ENCODE measurements around the gene ACER1.
"Not testable (repeated sequence)": the region's sequence is repeated elsewhere in the genome, so short reads cannot be mapped to it uniquely, and the experiment has no call there.

The ACER1 gene

DNA sequence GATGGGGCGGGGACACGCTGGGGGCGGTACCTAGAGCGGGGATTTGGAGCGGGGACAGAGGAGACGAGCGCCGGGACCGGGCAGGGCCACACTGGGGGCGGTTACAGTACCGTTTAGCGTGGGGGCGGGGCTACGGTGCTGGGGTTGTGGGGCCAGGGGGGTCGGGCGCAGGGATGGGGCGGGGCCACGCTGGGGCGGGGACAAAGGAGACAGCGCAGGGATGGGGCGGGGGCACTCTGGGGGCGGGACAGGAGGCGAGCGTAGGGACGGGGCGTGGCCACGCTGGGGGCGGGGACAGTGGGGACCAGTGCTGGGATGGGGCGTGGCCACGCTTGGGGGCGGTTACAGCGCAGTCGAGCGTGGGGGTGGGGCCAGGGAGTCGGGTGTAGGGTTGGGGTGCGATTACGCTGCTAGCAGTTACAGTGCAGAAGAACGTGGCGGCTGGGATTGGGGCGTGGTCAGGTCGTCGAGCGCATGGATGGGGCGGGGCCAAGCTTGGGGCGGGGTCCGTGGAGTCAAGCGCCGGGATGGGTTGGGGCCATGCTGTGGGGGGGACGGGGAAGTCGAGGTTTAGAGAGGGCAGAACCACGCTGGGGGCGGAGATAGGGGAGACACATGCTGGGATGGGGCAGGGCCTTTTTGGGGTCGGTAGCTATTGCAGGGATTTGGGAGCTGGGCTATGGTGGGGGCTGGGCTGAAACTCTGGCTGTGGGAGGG, 39.8 kb upstream of the ACER1 start:
- H3K27ac ChIP-seq (ENCODE audit: low read depth, low read length): peak overlapping the region; percentile 97
- no peaks in the 10 kb centered on the region for H3K27me3 ChIP-seq (ENCODE audit: control insufficient read depth in 1 of 2, insufficient read depth in 2 of 2, low read length in 2 of 2)
- H3K36me3 ChIP-seq (ENCODE audit: insufficient read depth, low read length): peaks cover 8% of the 10 kb centered on the region
- H3K4me1 ChIP-seq (ENCODE audit: insufficient read depth, low read length): peaks cover 8% of the 10 kb centered on the region
- H3K9ac ChIP-seq (ENCODE audit: low read length): peak overlapping the region; percentile 37
- H3K9me3 ChIP-seq (ENCODE audit: low read length): no peaks in the 10 kb centered on the region
- H3K4me3 ChIP-seq (ENCODE audit: low read depth in 1 of 2, low read length in 2 of 2): peak overlapping the region; percentile 51 to 81

DNA sequence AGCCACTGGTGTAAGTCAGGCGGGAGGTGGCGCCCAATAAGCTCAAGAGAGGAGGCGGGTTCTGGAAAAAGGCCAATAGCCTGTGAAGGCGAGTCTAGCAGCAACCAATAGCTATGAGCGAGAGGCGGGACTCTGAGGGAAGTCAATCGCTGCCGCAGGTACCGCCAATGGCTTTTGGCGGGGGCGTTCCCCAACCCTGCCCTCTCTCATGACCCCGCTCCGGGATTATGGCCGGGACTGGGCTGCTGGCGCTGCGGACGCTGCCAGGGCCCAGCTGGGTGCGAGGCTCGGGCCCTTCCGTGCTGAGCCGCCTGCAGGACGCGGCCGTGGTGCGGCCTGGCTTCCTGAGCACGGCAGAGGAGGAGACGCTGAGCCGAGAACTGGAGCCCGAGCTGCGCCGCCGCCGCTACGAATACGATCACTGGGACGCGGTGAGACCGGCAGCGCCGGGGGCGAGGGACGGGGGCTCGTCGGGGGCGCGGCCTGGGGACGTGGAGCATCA, 39.2 kb upstream of the ACER1 start, which contains the start of gene ALKBH7:
Gene ALKBH7 (plus strand): TSS at position 201 of the 502 bp plus-strand sequence. CDS start 27 bp downstream, at position 228.
- Histone ChIP-seq H3K27ac (ENCODE audit: low read depth, low read length) (peak within 1 kb of the TSS; percentile 97), H3K4me3 (ENCODE audit: low read depth in 1 of 2, low read length in 2 of 2) (peak within 1 kb of the TSS; percentile 73 to 81), H3K36me3 (ENCODE audit: insufficient read depth, low read length) (peaks cover 11% of the 10 kb centered on the region), H3K9ac (ENCODE audit: low read length) (peak within 1 kb of the TSS; percentile 37), H3K27me3 (ENCODE audit: control insufficient read depth in 1 of 2, insufficient read depth in 2 of 2, low read length in 2 of 2) (no peaks in the 10 kb centered on the region), H3K4me1 (ENCODE audit: insufficient read depth, low read length) (peaks cover 8% of the 10 kb centered on the region), H3K9me3 (ENCODE audit: low read length) (no peaks in the 10 kb centered on the region)

- no peak overlapping the region for H3K4me3 ChIP-seq (ENCODE audit: low read depth in 1 of 2, low read length in 2 of 2)
- H3K27ac ChIP-seq (ENCODE audit: low read depth, low read length): no peak overlapping the region
- peaks cover 38% of the 10 kb centered on the region for H3K36me3 ChIP-seq (ENCODE audit: insufficient read depth, low read length)
- no peak overlapping the region for H3K9ac ChIP-seq (ENCODE audit: low read length)
- H3K9me3 ChIP-seq (ENCODE audit: low read length): no peaks in the 10 kb centered on the region
- no peaks in the 10 kb centered on the region for H3K27me3 ChIP-seq (ENCODE audit: control insufficient read depth in 1 of 2, insufficient read depth in 2 of 2, low read length in 2 of 2)
- H3K4me1 ChIP-seq (ENCODE audit: insufficient read depth, low read length): peaks cover 8% of the 10 kb centered on the region
These were observed 30.9 kb upstream of the ACER1 start for GRCh38 chr19:6364353-6364752.

GRCh38 chr19:6362351-6362801, 29.0 kb upstream of the ACER1 start:
- Histone ChIP-seq H3K27me3 (ENCODE audit: control insufficient read depth in 1 of 2, insufficient read depth in 2 of 2, low read length in 2 of 2) (no peaks in the 10 kb centered on the region), H3K27ac (ENCODE audit: low read depth, low read length) (peak overlapping the region; percentile 72), H3K4me3 (ENCODE audit: low read depth in 1 of 2, low read length in 2 of 2) (peak overlapping the region; percentile 82 to 83), H3K9ac (ENCODE audit: low read length) (peak overlapping the region; percentile 75), H3K4me1 (ENCODE audit: insufficient read depth, low read length) (peaks cover 8% of the 10 kb centered on the region), H3K9me3 (ENCODE audit: low read length) (no peaks in the 10 kb centered on the region), H3K36me3 (ENCODE audit: insufficient read depth, low read length) (peaks cover 25% of the 10 kb centered on the region)

GRCh38 chr19:6362027-6362350, 28.6 kb upstream of the ACER1 start:
- Histone ChIP-seq H3K4me3 (ENCODE audit: low read depth in 1 of 2, low read length in 2 of 2) (peak overlapping the region; percentile 82 to 83), H3K36me3 (ENCODE audit: insufficient read depth, low read length) (peaks cover 21% of the 10 kb centered on the region), H3K9ac (ENCODE audit: low read length) (peak overlapping the region; percentile 75), H3K27me3 (ENCODE audit: control insufficient read depth in 1 of 2, insufficient read depth in 2 of 2, low read length in 2 of 2) (no peaks in the 10 kb centered on the region), H3K27ac (ENCODE audit: low read depth, low read length) (peak overlapping the region; percentile 72), H3K4me1 (ENCODE audit: insufficient read depth, low read length) (peaks cover 8% of the 10 kb centered on the region), H3K9me3 (ENCODE audit: low read length) (no peaks in the 10 kb centered on the region)

DNA sequence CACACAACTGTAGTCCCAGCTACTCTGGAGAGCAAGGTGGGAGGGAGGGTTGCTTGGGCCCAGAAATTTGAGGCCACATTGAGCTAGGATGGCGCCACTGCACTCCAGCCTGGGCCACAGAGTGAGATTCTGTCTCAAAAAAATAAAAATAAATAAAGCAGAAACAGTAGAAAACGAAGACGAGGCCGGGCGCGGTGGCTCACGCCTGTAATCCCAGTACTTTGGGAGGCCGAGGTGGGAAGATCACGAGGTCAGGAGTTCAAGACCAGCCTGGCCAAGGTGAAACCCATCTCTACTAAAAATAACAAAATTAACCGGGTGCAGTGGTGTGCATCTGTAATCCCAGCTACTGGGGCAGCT, 27.4 kb upstream of the ACER1 start:
- H3K27ac ChIP-seq (ENCODE audit: low read depth, low read length); H3K27me3 ChIP-seq (ENCODE audit: control insufficient read depth in 1 of 2, insufficient read depth in 2 of 2, low read length in 2 of 2); H3K9me3 ChIP-seq (ENCODE audit: low read length); H3K9ac ChIP-seq (ENCODE audit: low read length); H3K4me1 ChIP-seq (ENCODE audit: insufficient read depth, low read length): not testable (repeated sequence)
- H3K36me3 ChIP-seq (ENCODE audit: insufficient read depth, low read length): peaks cover 12% of the 10 kb centered on the region
- peak overlapping the region in 1 of 2 donors; percentile 82 for H3K4me3 ChIP-seq (ENCODE audit: low read depth in 1 of 2, low read length in 2 of 2)

GRCh38 chr19:6360445-6360844, 27.0 kb upstream of the ACER1 start:
- not testable (repeated sequence) for H3K36me3 ChIP-seq (ENCODE audit: insufficient read depth, low read length); H3K4me1 ChIP-seq (ENCODE audit: insufficient read depth, low read length); H3K27me3 ChIP-seq (ENCODE audit: control insufficient read depth in 1 of 2, insufficient read depth in 2 of 2, low read length in 2 of 2); H3K27ac ChIP-seq (ENCODE audit: low read depth, low read length); H3K9me3 ChIP-seq (ENCODE audit: low read length); H3K4me3 ChIP-seq (ENCODE audit: low read depth in 1 of 2, low read length in 2 of 2); H3K9ac ChIP-seq (ENCODE audit: low read length)

- Histone ChIP-seq H3K36me3 (ENCODE audit: insufficient read depth, low read length) (peaks cover 1% of the 10 kb centered on the region), H3K27ac (ENCODE audit: low read depth, low read length) (no peak overlapping the region), H3K27me3 (ENCODE audit: control insufficient read depth in 1 of 2, insufficient read depth in 2 of 2, low read length in 2 of 2) (no peaks in the 10 kb centered on the region), H3K4me1 (ENCODE audit: insufficient read depth, low read length) (peaks cover 8% of the 10 kb centered on the region), H3K9ac (ENCODE audit: low read length) (no peak overlapping the region), H3K9me3 (ENCODE audit: low read length) (no peaks in the 10 kb centered on the region), H3K4me3 (ENCODE audit: low read depth in 1 of 2, low read length in 2 of 2) (no peak overlapping the region)
These were observed 26.3 kb upstream of the ACER1 start for GRCh38 chr19:6359568-6360341.

GRCh38 chr19:6358003-6358402, 24.6 kb upstream of the ACER1 start:
- Histone ChIP-seq H3K4me3 (ENCODE audit: low read depth in 1 of 2, low read length in 2 of 2) (no peak overlapping the region), H3K9ac (ENCODE audit: low read length) (no peak overlapping the region), H3K27me3 (ENCODE audit: control insufficient read depth in 1 of 2, insufficient read depth in 2 of 2, low read length in 2 of 2) (no peaks in the 10 kb centered on the region), H3K4me1 (ENCODE audit: insufficient read depth, low read length) (peaks cover 8% of the 10 kb centered on the region), H3K36me3 (ENCODE audit: insufficient read depth, low read length) (no peaks in the 10 kb centered on the region), H3K27ac (ENCODE audit: low read depth, low read length) (no peak overlapping the region), H3K9me3 (ENCODE audit: low read length) (no peaks in the 10 kb centered on the region)

- Histone ChIP-seq H3K27ac (ENCODE audit: low read depth, low read length) (no peak overlapping the region), H3K9ac (ENCODE audit: low read length) (no peak overlapping the region), H3K36me3 (ENCODE audit: insufficient read depth, low read length) (no peaks in the 10 kb centered on the region), H3K4me1 (ENCODE audit: insufficient read depth, low read length) (peaks cover under 1% of the 10 kb centered on the region), H3K27me3 (ENCODE audit: control insufficient read depth in 1 of 2, insufficient read depth in 2 of 2, low read length in 2 of 2) (no peaks in the 10 kb centered on the region), H3K4me3 (ENCODE audit: low read depth in 1 of 2, low read length in 2 of 2) (no peak overlapping the region), H3K9me3 (ENCODE audit: low read length) (no peaks in the 10 kb centered on the region)
These were observed 23.8 kb upstream of the ACER1 start for GRCh38 chr19:6357174-6357573.

DNA sequence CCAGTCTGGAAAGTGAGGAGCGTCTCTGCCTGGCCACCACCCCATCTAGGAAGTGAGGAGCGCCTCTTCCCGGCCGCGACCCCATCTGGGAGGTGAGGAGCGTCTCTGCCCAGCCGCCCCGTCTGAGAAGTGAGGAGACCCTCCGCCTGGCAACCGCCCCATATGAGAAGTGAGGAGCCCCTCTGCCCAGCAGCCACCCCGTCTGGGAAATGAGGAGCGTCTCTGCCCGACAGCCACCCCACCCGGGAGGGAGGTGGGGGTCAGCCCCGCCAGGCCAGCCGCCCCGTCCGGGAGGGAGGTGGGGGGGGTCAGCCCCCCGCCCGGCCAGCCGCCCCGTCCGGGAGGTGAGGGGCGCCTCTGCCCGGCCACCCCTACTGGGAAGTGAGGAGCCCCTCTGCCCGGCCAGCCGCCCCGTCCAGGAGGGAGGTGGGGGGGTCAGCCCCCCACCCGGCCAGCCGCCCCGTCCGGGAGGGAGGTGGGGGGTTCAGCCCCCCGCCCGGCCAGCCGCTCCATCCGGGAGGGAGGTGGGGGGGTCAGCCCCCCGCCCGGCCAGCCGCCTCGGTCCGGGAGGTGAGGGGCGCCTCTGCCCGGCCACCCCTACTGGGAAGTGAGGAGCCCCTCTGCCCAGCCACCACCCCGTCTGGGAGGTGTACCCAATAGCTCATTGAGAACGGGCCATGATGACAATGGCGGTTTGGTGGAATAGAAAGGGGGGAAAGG, 22.1 kb upstream of the ACER1 start:
- not testable (repeated sequence) for H3K27me3 ChIP-seq (ENCODE audit: control insufficient read depth in 1 of 2, insufficient read depth in 2 of 2, low read length in 2 of 2); H3K27ac ChIP-seq (ENCODE audit: low read depth, low read length); H3K4me3 ChIP-seq (ENCODE audit: low read depth in 1 of 2, low read length in 2 of 2); H3K9me3 ChIP-seq (ENCODE audit: low read length); H3K9ac ChIP-seq (ENCODE audit: low read length); H3K4me1 ChIP-seq (ENCODE audit: insufficient read depth, low read length); H3K36me3 ChIP-seq (ENCODE audit: insufficient read depth, low read length)
